GM21529 (cell line): ENCODE results near the gene MB21D2.

Experiments used
- ATAC-seq: cut with Tn5 transposase; IDR thresholded peaks from one replicate; pipeline ENCODE4 v1.9.1; 2021; ENCODE audit not compliant: unreplicated experiment

The MB21D2 gene

DNA sequence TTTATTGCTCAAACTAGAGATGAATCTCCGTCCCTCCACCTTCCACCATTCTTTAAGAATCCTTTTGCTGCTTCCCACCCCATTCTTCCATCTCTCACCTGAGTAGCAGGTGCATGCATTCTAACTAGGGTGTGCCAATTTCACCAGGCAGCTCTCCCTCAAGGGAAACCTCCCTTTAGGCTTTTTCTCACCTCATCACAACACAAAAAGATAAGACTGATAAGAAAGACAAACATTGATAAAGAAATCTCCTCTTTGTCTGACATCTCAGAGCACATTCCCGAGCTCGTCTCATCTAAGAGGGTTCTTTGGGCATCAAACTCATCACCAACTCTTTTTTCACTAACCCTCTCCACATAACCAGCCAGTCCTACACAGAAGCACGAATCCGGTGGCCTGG lies 23.0 kb downstream of the MB21D2 start:
- ATAC-seq: no peak

GRCh38 chr3:192892981-192893700 lies 24.5 kb downstream of the MB21D2 start:
- peak; percentile 94 for ATAC-seq

- ATAC-seq: no peak
Observed at GRCh38 chr3:192890347-192891335, 27.0 kb downstream of the MB21D2 start.

DNA sequence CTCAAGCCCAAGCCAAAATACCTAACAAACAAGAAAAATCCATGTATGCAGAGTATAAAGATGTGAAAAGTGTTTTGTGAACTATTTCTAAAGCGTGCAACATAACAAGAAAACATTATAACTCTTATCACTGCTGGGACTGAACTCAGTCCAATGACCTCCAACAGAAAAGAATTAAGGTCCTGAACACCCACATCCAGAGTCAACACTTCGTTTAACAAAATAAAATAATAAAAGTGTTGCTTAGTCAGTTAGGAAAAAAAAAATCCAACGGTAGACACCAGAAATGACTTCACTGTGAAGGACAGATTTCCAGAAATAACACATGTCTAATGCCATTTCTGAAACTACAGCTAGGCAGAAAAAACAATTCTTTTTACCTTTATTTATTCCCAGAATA lies 28.0 kb downstream of the MB21D2 start:
- ATAC-seq: no peak

- no peak for ATAC-seq
Observed at GRCh38 chr3:192888190-192888589, 29.5 kb downstream of the MB21D2 start.

DNA sequence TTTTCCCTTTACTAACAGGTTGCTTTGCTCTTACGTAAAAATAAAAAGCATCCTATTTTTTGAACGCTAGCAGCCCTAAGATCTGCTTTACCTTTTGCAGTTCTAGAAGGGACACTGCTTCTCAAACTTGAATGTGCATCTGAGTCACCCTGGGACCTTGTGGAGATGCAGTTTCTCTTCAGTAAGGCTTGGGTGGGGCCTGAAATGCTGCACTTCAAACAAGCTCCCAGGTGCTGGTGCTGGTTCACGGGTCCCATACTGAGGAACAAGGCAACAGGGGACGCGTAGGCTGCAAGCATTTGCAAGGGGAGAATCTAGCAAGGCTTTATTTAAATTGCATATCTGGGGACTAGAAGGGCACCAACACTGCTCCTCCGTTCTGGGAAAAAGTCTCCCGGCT lies 30.0 kb downstream of the MB21D2 start:
- no peak for ATAC-seq

GRCh38 chr3:192887047-192887446 lies 30.6 kb downstream of the MB21D2 start:
- ATAC-seq: no peak

GRCh38 chr3:192884777-192885773 lies 32.6 kb downstream of the MB21D2 start:
- no peak for ATAC-seq

DNA sequence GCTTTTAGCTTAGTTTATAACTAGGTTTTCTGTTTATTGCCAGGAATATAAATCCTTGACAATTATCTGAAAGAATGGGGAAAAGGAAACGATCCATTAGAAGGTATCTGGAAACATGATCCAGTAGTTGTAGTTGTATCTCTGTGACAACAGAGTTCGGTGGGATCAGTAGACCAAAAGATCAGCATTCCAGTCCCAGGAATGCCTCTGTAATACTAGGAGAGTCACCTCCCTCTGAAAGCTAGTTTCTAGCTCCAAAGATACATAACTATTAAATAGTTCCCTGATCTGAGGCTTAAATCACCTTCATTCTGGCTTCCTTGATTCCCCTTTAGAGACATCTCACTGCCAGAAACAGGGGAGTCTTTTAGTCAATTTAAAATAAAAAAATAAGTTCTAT lies 34.1 kb downstream of the MB21D2 start:
- no peak for ATAC-seq

DNA sequence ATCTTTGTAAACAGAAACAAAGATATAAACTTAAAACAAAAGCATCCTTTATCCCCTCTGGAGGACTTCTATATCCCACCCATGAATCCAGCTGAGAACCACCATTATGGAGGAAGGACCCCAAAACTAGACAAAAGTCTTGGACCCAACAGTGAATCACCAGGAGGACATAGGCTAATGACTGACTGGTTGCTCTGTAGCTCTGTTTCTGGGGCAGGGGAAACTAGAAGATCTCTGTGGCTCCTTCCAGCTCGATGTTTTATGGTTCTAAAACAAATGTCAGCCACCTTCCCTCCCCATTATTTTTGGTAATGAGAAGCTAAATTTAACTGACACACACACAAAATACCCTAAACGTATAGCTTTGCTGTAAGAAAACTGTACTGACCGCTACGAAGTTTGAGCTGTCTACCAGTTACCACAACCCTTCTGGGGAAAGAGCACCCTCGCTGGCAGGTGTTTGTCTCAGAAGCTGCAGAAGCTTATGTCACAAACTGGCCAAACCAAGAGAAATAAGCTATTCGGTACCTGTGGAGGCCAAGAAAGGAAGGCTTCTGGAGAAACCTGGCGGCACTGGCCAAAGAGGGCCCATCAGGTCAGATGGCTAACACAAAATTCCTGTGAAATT lies 36.4 kb downstream of the MB21D2 start:
- peak; percentile 57 for ATAC-seq

- no peak for ATAC-seq
Observed at GRCh38 chr3:192880313-192880712, 37.3 kb downstream of the MB21D2 start.

- ATAC-seq: no peak
Observed at GRCh38 chr3:192879346-192880031, 38.2 kb downstream of the MB21D2 start.

- no peak for ATAC-seq
Observed at GRCh38 chr3:192875971-192876565, 41.6 kb downstream of the MB21D2 start.

DNA sequence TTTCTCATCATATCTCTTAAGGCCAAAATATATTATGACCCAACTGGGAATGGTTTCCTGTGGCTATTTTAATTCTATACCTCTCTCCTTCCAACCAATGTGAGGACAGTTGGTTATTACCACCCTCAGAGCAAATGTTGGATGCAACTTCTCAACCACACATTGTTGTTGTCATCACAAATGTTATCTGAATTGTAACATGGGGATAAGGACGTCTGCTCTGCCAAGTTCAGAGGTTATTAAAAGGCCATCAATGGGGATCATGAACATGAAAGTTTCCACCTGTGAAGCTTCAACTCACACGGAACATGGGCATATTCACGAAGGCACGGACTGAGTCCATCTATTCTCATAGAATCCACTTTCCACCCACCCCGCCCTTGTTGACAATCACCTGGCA lies 46.8 kb downstream of the MB21D2 start:
- ATAC-seq: no peak

DNA sequence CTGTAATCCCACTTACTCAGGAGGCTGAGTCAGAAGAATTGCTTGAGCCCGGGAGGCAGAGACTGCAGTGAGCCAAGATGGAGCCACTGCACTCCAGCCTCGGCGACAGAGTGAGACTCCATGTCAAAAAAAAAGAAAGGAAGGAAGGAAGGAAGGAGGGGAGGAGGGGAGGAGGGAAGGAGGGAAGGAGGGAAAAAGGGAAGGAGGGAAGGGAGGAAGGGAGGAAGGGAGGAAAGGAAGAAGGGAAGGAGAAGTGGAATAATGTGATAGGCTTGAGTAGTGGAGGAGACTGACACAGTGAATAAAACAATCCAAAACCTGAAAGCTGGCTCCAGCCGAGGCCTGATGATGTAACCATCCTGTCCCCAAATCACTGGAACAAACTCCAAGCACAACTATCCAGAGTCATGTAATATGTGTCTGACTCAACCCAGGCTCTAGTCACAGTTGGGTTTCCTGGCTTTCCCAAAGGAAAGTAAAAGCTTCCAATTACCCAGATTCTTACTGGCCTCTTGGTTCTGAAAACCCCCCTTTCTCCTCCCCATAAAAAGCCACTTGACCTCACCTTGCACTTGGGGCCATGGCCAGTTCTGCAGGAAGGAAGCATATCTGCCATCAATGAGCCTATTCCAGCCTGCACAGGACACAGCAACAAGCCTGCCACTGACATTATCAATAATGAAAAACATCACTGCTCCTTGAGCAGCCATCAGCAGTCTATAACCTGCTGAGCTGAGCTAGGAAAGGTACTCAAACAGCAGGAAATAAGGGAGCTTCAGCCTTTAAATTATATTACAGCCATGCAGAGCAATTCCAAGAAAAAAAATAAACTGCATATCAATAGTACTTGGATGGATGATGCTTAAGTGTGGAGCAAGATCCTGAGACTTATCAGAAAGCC lies 48.3 kb downstream of the MB21D2 start:
- ATAC-seq: no peak

DNA sequence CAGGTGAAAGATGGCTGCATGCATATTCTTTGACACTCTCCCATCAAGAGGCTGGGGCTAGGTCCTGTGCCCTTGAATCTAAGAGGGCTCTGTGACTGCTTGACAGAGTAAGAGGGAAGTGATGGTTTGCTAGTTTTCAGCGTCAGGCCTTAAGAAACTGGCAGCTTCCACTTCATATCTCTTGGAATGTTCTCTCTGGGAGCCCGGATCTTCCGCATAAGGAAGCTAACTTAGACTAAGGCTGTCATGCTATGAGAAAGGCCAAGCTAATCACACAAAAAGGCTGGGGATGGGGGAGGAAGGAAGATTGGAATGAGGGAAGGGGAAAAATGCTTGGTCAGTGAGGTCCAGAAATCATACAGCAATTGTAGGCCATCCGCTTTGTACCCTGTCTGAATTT lies 50.0 kb downstream of the MB21D2 start:
- no peak for ATAC-seq

- no peak for ATAC-seq
Observed at GRCh38 chr3:192866804-192867203, 50.9 kb downstream of the MB21D2 start.

GRCh38 chr3:192864941-192865340 lies 52.7 kb downstream of the MB21D2 start:
- peak; percentile 78 for ATAC-seq

GRCh38 chr3:192863091-192863420 lies 54.6 kb downstream of the MB21D2 start:
- no peak for ATAC-seq
